HEK293 (cell line): ENCODE data around the gene PLCB3.

Experiments
- BCL11B ChIP-seq: fragments of 450-650 bp; formaldehyde crosslinking; IDR thresholded peaks from 2 replicates; pipeline ENCODE4 v1.5.1; 2016; ENCODE audit warnings: low read depth, missing biosample characterization, missing genetic modification characterization
- KLF9 ChIP-seq: fragments of 450-650 bp; formaldehyde crosslinking; IDR thresholded peaks from 2 replicates; pipeline ENCODE4 v1.5.1; 2016; ENCODE audit warnings: missing biosample characterization, missing genetic modification characterization, low read depth
- REST ChIP-seq: fragments of 450-650 bp; formaldehyde crosslinking; IDR thresholded peaks from 2 replicates; pipeline ENCODE4 v1.5.1; 2016; ENCODE audit warnings: missing biosample characterization, missing genetic modification characterization
- YY1 ChIP-seq: fragments of 450-650 bp; formaldehyde crosslinking; IDR thresholded peaks from 2 replicates; pipeline ENCODE4 v1.5.1; 2018; ENCODE audit warnings: missing biosample characterization, missing genetic modification characterization
- ZBTB1 ChIP-seq: fragments of 450-650 bp; formaldehyde crosslinking; IDR thresholded peaks from 2 replicates; pipeline ENCODE4 v1.5.1; 2016; ENCODE audit warnings: missing biosample characterization, missing genetic modification characterization
- ZNF10 ChIP-seq: fragments of 450-650 bp; formaldehyde crosslinking; IDR thresholded peaks from 2 replicates; pipeline ENCODE4 v1.5.1; 2017; ENCODE audit warnings: missing biosample characterization, missing genetic modification characterization
- ZNF175 ChIP-seq: fragments of 450-650 bp; formaldehyde crosslinking; IDR thresholded peaks from 2 replicates; pipeline ENCODE4 v1.5.1; 2016; ENCODE audit warnings: missing biosample characterization, missing genetic modification characterization
- ZNF501 ChIP-seq: fragments of 450-650 bp; formaldehyde crosslinking; IDR thresholded peaks from 2 replicates; pipeline ENCODE4 v1.5.1; 2016; ENCODE audit warnings: missing biosample characterization, missing genetic modification characterization
- ZNF707 ChIP-seq: fragments of 450-650 bp; formaldehyde crosslinking; IDR thresholded peaks from 2 replicates; pipeline ENCODE4 v1.5.1; 2016; ENCODE audit warnings: missing biosample characterization, missing genetic modification characterization
- ZNF768 ChIP-seq: fragments of 450-650 bp; formaldehyde crosslinking; IDR thresholded peaks from 2 replicates; pipeline ENCODE4 v1.5.1; 2018; ENCODE audit warnings: missing biosample characterization, mild to moderate bottlenecking, missing genetic modification characterization
- TF ChIP-seq, protein P1 (sequence below): fragments of 450-650 bp; formaldehyde crosslinking; IDR thresholded peaks from 2 replicates; pipeline ENCODE4 v1.5.1; 2016; ENCODE audit warnings: missing biosample characterization, missing genetic modification characterization
- TF ChIP-seq, protein P2 (sequence below): fragments of 450-650 bp; formaldehyde crosslinking; IDR thresholded peaks from 2 replicates; pipeline ENCODE4 v1.5.1; 2016; ENCODE audit warnings: missing biosample characterization, missing genetic modification characterization
- TF ChIP-seq, protein P3 (sequence below): fragments of 450-650 bp; formaldehyde crosslinking; IDR thresholded peaks from 2 replicates; pipeline ENCODE4 v1.5.1; 2016; ENCODE audit warnings: missing biosample characterization, missing genetic modification characterization
- TF ChIP-seq, protein P4 (sequence below): fragments of 450-650 bp; formaldehyde crosslinking; IDR thresholded peaks from 2 replicates; pipeline ENCODE4 v1.5.1; 2016; ENCODE audit warnings: missing biosample characterization, missing genetic modification characterization

DNA sequence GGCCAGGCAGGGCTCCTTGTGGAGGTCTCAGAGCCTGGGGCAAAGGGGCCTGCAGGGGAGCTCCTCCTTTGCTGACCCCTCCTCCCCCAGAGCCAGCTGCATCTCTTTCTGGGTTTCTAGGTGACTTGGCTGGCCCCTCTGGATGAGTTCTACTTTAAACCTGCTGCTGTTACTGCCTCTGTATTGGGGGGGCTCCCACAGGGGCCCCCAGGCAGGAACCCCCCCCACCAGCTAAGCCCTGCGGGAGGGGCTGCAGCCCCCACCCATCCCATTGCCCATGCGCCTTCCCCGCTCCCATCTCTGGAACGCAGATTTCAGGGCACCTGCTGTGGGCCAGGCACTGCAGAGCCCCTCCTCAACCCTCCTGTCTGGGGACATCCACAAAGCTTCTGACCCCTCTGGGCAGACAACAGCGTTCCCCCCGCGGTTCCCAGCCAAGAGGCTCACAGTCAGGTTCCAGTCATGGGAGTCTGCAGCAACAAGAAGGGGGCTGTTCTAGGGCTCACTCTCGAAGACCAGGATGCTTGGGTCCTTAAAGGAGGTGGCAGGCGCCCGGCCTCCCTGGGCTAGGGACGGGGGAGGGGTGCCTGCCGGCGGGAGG, 815 bp upstream of the PLCB3 start:
- TF ChIP-seq, protein P1, sequence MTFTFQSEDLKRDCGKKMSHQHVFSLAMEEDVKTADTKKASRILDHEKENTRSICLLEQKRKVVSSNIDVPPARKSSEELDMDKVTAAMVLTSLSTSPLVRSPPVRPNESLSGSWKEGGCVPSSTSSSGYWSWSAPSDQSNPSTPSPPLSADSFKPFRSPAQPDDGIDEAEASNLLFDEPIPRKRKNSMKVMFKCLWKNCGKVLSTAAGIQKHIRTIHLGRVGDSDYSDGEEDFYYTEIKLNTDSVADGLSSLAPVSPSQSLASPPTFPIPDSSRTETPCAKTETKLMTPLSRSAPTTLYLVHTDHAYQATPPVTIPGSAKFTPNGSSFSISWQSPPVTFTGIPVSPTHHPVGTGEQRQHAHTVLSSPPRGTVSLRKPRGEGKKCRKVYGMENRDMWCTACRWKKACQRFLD (tag by site-specific recombination): no peak
- TF ChIP-seq ZNF768 (tag by site-specific recombination) (no peak), ZNF707 (tag by site-specific recombination) (no peak), YY1 (tag by site-specific recombination) (no peak), ZNF501 (tag by site-specific recombination) (no peak), KLF9 (tag by site-specific recombination) (no peak), ZNF175 (no peak), REST (tag by site-specific recombination) (no peak), ZBTB1 (tag by site-specific recombination) (no peak), BCL11B (no peak), ZNF10 (tag by site-specific recombination) (no peak)
- TF ChIP-seq, protein P2, sequence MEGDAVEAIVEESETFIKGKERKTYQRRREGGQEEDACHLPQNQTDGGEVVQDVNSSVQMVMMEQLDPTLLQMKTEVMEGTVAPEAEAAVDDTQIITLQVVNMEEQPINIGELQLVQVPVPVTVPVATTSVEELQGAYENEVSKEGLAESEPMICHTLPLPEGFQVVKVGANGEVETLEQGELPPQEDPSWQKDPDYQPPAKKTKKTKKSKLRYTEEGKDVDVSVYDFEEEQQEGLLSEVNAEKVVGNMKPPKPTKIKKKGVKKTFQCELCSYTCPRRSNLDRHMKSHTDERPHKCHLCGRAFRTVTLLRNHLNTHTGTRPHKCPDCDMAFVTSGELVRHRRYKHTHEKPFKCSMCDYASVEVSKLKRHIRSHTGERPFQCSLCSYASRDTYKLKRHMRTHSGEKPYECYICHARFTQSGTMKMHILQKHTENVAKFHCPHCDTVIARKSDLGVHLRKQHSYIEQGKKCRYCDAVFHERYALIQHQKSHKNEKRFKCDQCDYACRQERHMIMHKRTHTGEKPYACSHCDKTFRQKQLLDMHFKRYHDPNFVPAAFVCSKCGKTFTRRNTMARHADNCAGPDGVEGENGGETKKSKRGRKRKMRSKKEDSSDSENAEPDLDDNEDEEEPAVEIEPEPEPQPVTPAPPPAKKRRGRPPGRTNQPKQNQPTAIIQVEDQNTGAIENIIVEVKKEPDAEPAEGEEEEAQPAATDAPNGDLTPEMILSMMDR (tag by site-specific recombination): no peak
- TF ChIP-seq, protein P3, sequence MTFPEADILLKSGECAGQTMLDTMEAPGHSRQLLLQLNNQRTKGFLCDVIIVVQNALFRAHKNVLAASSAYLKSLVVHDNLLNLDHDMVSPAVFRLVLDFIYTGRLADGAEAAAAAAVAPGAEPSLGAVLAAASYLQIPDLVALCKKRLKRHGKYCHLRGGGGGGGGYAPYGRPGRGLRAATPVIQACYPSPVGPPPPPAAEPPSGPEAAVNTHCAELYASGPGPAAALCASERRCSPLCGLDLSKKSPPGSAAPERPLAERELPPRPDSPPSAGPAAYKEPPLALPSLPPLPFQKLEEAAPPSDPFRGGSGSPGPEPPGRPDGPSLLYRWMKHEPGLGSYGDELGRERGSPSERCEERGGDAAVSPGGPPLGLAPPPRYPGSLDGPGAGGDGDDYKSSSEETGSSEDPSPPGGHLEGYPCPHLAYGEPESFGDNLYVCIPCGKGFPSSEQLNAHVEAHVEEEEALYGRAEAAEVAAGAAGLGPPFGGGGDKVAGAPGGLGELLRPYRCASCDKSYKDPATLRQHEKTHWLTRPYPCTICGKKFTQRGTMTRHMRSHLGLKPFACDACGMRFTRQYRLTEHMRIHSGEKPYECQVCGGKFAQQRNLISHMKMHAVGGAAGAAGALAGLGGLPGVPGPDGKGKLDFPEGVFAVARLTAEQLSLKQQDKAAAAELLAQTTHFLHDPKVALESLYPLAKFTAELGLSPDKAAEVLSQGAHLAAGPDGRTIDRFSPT (tag by site-specific recombination): peak; percentile 58; the same call in 1 of the 2 replicates
- TF ChIP-seq, protein P4, sequence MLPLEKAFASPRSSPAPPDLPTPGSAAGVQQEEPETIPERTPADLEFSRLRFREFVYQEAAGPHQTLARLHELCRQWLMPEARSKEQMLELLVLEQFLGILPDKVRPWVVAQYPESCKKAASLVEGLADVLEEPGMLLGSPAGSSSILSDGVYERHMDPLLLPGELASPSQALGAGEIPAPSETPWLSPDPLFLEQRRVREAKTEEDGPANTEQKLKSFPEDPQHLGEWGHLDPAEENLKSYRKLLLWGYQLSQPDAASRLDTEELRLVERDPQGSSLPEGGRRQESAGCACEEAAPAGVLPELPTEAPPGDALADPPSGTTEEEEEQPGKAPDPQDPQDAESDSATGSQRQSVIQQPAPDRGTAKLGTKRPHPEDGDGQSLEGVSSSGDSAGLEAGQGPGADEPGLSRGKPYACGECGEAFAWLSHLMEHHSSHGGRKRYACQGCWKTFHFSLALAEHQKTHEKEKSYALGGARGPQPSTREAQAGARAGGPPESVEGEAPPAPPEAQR: no peak
